ENCODE results near the gene MRPS18B.
"Not testable (repeated sequence)": the region's sequence is repeated elsewhere in the genome, so short reads cannot be mapped to it uniquely, and the experiment has no call there.

MRPS18B gene

DNA sequence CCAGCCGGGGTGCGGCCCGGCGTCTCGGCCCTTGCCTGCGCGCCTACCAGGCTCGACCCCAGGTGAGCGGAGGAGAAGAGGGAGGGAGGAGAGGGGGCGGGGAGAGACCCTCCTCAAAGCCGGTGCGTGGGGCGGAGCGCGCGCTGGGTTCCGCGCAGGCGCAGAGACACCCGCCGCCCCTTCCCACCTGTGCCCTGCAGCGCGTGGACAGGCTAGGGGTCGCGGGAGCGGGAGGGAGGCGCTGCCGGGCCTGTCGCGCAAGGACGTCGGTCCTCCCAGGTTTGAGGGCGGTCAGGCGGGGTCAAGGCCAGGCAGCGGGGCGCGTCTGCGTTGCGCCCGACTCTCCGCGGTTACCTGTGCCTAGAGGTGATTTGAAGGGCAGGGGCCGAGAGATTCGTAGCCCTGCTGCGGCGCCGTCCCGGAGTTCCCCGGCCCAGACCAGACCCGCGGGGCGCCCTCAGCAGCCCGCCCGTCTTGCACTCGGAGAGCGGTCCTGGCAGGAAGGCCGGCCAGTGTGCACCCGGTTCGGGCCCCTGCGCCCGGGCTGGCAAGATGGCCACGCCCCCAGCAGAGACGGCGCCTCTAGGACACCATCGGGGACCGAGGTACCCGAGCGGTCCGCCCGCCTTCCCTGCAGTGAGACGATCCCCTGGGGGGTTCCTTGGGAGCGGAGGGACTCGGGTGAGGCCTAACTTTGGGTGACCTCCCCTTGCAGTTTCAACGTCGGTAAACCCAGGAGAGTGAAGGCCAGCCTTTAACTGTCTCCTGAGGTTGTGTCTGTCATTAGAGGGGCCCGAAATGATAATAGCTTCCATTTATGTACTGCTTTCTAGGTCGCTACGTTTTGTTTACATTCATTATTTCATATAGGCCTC, 29.8 kb downstream of the MRPS18B start:
- peak overlapping the region; percentile 85 for H3K4me3 ChIP-seq (replicated peaks; ENCODE audit: low read depth, low read length)
- TF ChIP-seq, protein P1, sequence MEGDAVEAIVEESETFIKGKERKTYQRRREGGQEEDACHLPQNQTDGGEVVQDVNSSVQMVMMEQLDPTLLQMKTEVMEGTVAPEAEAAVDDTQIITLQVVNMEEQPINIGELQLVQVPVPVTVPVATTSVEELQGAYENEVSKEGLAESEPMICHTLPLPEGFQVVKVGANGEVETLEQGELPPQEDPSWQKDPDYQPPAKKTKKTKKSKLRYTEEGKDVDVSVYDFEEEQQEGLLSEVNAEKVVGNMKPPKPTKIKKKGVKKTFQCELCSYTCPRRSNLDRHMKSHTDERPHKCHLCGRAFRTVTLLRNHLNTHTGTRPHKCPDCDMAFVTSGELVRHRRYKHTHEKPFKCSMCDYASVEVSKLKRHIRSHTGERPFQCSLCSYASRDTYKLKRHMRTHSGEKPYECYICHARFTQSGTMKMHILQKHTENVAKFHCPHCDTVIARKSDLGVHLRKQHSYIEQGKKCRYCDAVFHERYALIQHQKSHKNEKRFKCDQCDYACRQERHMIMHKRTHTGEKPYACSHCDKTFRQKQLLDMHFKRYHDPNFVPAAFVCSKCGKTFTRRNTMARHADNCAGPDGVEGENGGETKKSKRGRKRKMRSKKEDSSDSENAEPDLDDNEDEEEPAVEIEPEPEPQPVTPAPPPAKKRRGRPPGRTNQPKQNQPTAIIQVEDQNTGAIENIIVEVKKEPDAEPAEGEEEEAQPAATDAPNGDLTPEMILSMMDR (IDR thresholded peaks at IDR 0.05; ENCODE audit: low read length, missing control alignments), result no peak
- DNase-seq (ENCODE audit: low read depth), result peak; percentile 49

DNA sequence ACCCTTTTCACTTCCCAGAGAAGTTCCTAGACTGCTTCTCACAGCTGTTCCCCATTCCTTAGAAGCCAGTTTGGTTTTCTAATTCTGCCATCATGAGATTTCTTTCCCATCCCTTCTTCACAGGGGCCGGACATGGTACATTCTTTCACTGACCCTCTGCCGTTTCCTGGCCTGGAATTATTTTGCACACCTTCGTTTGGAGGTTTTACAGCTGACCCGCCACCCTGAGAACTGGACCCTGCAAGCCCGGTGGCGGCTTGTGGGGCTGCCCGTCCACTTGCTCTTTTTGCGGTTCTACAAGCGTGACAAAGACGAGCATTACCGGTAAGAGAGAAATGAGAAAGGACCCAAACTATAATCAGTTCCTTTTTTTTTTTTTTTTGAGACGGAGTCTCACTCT, 33.5 kb downstream of the MRPS18B start:
- TF ChIP-seq, protein P1 (IDR thresholded peaks at IDR 0.05; ENCODE audit: low read length, missing control alignments), result no peak
- DNase-seq (ENCODE audit: low read depth), result no peak
- no peak overlapping the region for H3K4me3 ChIP-seq (replicated peaks; ENCODE audit: low read depth, low read length)

DNA sequence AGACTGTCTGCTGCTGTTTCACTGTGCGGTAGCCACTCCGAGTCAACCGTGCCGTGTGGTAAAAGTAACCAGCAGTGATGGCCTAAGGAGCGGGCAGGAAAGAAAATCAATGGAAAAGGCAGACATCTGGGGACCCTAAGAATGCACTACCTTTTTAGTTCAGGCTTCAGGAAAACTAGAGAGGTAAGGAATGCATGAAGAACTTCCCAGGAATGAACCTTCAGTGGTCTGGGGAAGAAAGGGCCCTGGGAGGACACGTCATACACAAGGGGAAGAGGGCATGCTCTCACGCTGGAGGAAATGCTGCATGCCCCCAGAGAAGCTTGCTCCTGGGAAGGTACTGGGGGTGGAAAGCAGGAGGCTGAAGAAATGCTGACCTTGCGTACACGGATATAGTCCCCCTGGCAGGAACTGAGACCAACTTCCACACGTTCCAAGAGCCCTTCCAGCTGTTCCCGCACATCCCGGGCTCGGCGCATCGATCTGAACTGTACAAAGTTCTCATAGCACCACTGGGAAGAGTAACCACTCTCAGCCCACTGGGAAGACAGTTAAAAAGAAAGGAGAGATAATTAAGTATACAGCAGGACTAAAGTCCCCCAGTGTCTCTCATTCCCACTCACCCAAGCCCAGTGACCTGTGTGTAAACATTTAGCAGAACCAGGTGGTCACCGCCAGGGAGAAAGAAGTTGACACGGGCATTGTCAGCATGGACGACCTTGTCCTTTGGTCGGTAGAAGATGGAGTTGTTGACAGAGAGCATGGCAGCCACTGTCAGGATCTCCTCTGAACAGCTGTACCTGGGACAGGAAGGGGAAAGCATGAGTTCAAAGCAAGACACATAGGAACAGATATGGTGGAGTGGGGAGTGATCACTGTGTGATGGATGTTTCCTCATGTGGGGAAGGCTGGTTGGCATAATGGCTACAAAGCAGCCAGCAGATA, 37.4 kb downstream of the MRPS18B start:
- TF ChIP-seq, protein P1 (IDR thresholded peaks at IDR 0.05; ENCODE audit: low read length, missing control alignments), result no peak
- no peak for DNase-seq (ENCODE audit: low read depth)
- no peak overlapping the region for H3K4me3 ChIP-seq (replicated peaks; ENCODE audit: low read depth, low read length)

DNA sequence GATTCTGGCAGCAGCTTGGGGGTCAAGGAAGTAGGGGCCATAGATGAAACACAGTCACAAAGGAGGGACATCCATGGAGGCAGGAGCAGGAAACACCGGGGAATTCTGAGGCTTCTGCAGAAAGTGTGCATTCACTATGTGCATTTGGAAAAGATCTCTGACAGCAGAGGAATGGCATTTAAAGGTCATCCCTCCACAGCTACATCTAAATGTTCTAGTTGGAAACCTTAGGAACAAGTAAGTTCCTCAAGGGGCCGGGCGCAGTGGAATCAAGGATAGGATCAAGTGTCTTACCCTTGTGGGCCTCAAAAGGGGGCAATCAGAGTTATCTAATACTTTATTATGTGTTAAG, 38.1 kb downstream of the MRPS18B start:
- TF ChIP-seq, protein P1 (IDR thresholded peaks at IDR 0.05; ENCODE audit: low read length, missing control alignments), result no peak
- no peak for DNase-seq (ENCODE audit: low read depth)

DNA sequence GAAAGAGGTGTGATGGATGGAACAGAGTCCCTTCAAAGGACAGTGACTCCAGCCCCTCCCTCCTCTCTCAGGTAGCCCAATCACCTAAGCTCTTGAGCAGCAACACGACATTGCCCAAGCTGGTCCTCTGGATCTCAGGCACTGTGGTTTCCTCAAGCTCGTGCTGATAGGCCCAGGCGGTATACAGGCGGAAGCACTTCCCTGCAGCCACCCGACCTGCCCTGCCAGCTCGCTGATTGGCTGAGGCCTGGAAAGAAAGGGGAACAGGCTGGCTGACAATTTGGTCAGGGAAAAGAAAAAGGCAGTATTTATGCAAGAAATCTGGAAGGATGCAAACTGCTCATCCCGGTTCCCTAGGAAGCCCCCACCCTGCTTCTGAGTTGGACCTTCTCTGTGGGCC, 38.9 kb downstream of the MRPS18B start:
- no peak for DNase-seq (ENCODE audit: low read depth)
- TF ChIP-seq, protein P1 (IDR thresholded peaks at IDR 0.05; ENCODE audit: low read length, missing control alignments), result no peak
- H3K4me3 ChIP-seq (replicated peaks; ENCODE audit: low read depth, low read length), result no peak overlapping the region

More for the DNA sequence above, 38.1 kb downstream of the MRPS18B start:
- H3K4me3 ChIP-seq (replicated peaks; ENCODE audit: low read depth, low read length), result no peak overlapping the region

DNA sequence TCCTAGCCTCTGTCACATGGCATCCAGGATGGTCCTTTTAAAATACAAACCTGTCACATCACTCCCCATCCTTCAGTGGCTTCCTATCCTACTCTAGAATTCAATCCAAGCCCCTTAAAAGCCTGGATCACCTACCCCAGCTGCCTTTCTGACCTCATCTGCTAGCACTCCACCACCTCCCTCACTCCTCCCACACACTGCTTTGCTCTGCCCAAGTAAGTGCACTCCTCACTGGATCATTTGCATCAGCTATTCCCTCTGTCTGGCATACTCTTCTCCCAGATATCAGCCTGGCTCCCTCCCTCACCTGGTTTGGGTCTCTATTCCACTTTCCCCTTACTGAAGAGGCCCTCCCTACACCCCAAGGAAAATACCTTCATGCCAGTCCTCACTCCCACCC, 39.8 kb downstream of the MRPS18B start:
- TF ChIP-seq, protein P1 (IDR thresholded peaks at IDR 0.05; ENCODE audit: low read length, missing control alignments), result no peak
- no peak for DNase-seq (ENCODE audit: low read depth)
- H3K4me3 ChIP-seq (replicated peaks; ENCODE audit: low read depth, low read length), result no peak overlapping the region

DNA sequence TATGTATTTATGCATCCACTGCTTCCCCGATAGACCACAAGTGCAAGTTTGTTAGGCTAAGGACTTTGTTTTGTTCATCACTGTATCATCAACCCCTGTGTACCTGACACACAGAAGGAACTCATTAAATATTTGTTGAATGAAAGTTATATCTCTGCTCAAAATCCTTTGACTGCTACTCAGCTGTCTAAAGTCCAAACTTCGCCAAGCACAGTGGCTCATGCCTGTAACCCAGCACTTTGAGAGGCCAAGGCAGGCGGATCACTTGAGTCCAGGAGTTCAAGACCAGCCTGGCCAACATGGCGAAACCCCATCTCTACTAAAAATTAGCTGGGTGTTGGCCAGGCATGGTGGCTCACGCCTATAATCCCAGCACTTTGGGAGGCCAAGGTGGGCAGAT, 40.3 kb downstream of the MRPS18B start:
- DNase-seq (ENCODE audit: low read depth); H3K4me3 ChIP-seq (replicated peaks; ENCODE audit: low read depth, low read length): not testable (repeated sequence)

All from fibroblast of pulmonary artery (primary cell).